GM21423 (cell line): ENCODE measurements around the gene WWOX.
A peak's percentile ranks its signal among the peaks of the same experiment; 100 is the strongest.
"Not testable (repeated sequence)": the region's sequence is repeated elsewhere in the genome, so short reads cannot be mapped to it uniquely, and the experiment has no call there.

Source experiments
- ATAC-seq: cut with Tn5 transposase; IDR thresholded peaks from one replicate; pipeline ENCODE4 v1.9.1; 2021; ENCODE audit warnings: mild to moderate bottlenecking, moderate library complexity; ENCODE audit not compliant: unreplicated experiment

The WWOX gene

DNA sequence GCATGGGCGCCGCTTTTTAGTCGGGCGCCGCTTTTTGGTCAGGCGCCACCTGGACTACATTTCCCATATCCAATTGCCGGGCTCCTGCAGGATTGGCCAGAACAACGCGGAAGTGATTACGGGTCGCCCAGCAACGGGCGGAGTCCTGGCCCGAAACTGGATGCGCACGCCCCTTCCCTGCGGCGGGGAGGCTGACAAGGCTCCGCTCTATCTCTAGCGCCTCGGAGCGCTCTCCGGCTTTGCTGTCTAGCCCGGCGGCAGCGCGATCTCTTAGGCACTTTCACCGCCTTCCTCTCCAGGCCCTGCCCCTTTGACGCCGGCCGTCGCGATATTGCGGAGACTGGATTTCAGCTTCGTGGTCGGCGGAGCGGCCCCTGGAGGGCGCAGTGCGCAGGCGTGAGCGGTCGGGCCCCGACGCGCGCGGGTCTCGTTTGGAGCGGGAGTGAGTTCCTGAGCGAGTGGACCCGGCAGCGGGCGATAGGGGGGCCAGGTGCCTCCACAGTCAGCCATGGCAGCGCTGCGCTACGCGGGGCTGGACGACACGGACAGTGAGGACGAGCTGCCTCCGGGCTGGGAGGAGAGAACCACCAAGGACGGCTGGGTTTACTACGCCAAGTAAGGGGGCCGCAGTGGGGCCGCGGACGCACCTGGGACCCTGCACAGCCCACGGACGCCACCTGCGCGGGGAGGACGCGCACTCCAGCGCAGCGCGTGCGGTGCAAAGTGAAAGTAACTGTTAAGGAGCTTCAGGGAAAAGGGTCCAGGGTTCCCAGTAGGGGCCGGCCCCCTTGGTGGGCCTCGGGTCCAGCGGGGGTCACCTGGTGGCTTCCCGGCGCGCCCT lies at the start of gene WWOX:
Gene WWOX, plus strand, starts transcription at position 384 of the 841 bp plus-strand sequence.
- ATAC-seq: peak; percentile 94

DNA sequence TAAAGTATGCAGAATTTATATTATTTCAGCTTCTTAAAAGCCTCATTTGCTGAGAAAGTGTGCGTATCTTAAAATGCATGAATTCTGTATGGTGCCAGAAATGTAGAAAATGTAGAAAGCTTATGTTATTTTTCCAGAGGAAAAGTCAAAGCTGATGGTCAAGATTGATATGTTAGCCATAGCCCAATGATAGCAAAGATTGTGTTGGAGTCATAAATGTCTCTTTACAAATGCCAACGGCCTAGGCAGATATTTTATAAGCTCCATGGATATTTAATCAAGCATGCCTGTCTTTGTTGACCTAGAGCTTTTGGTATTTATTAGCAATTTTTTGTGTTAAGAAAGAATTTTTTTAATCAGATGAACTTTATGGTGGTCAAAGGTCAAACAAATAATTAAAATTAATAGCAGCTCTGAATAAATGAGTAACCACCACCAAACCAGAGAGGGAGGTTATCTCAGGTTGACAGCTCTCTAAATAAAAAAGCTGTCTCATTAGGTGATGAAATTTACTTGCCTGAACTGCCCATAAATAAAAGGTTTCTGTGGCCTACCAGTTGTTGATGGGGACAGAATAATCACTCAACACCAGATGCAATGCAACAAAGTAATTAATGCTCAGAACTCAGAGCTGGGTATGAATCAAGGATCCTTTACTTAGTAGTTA lies 48.6 kb upstream of the WWOX start:
- ATAC-seq: no peak

DNA sequence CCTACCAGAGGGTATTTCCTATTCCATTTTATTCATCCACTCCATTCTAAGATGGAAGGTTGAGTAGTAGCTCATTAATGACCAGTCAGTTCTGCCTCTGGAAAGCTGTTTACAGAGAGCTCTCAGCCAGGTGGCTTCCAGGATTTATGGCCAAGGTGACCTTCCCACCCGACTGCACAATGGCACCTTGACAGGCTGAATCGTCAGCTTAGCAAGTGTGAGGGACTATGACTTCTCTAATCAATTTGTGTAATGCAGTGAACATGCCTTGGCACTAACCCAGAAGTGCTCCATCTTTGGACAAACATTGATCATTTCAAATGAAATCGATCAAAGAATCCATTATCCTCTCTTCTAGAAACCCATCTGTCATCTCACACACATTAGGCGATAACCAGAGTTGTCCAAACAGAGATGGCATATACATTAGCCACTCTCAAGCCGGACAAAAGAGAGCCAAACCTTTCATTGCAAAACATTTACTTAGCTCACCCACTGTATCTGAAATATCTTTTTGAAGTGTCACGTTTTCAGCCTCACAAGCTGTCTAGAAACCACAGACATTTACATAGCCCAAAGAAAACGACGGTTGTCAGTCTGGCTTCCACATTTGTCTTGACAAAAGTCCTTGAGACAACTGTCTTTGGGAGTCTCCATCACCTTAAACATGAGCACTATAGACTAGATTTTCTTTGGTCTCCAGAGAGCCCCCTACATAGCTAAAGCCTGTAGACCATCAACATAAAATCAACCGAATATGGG lies 41.5 kb upstream of the WWOX start:
- no peak for ATAC-seq

DNA sequence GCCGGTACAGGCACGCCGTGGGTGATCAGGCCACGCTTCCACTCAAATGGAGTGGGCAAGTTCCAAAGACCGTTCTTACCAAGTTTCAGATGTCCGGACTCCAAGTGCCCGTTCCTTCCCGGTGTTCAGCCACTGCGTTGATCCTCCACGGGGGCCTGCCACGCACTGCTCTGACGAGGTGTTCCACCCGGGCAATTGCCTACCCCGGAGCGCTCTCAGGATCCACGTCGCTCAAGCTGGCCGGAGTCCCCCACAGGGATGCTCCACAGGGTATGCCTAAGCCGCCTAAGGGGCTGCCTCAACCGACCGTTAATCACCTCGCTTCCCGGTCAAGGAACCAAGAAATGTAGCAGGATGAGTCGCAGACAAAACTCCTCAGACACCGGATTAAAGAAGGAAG lies 39.6 kb upstream of the WWOX start:
- ATAC-seq: not testable (repeated sequence)

DNA sequence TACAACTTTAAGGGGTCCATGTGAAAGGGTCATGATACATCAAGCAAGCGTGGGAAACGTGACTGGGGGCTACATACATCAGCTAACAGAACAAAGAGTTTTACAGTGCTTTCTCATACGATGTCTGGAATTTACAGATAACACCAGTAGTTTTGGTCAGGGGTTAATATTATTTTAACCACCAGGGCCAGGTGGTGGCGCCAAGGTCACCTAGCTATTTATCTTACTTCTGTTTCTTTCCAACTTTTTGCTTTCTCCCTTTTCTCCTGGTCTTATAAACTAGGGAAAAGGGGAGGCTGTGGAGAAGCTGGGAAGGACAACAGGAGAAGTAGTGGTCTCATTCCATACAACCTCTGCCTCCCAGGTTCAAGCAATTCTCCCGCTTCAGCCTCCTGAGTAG lies 39.2 kb upstream of the WWOX start:
- no peak for ATAC-seq

DNA sequence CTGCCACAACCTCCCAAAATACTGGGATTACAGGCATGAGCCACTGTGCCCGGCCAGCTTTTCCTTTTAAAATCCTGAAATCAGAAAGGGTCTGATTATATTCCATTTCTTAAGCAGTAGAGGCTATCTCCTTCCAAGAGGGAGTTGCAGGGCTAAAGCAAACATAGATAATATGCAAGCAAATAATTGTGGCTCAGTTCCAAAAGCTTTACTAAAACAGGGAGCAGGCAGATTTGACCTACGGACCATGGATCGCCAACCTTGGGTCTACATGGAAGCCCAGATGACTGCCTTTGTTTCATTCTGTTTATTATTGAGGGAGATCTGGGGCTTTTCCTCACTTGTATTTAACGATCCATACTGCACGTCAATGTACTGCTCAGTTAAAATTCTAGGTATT lies 38.6 kb upstream of the WWOX start:
- ATAC-seq: no peak

DNA sequence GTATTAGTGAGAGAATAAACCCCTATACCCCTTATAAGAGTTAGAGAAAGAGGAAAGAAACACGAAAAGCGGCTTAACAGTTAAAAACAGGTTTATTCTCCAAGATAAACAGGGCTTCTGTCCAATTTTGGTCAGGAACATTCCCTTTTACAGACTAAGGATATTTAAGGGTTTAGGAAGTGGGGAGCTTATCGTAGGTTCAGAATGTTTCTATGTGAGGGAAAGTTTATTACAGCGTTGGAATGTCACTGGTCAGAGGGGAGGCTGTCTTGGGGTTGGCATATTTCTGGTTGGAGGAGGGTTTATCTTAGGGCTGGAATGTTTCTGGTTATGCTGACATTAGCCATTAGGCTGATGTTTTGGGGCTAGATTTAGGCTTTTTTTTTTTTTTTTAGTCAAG lies 34.1 kb upstream of the WWOX start:
- no peak for ATAC-seq

DNA sequence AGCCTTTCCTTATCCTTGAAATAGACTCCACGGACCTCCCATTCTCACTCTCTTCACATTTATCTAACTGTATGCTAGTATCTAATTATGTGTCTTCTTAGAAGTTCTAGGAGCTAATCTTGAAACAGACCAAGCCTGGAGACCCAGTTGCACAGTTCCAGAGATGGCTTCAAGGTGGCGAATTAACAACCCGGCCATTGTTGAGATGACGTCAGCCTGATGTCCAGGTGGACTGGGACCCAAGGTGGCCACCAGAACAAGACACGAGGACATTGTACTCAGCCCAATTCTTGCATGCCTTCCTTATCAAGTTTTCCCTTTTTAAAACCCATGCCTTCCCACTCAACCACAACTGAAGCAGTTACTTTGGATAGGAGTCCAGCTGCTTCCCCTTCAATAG lies 29.5 kb upstream of the WWOX start:
- ATAC-seq: no peak

DNA sequence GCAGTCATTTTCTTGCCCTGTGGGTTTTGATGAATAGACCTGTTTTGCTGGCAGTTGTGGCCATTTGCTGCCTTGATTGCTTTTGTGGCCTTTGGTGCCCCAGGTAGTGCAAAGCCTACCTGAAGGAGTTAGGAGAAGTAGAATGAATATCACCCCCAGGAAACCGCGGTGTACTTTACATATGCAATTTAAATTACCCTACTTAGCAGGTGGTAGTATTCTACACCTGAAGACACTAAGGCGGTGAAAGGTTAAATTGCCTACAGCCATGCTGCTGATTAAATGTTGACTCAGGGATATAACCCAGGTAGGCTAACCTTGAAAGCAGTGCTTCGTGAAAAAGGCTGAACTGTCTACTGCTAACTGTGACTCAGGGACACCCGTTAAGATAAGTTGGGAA lies 27.2 kb upstream of the WWOX start:
- no peak for ATAC-seq

DNA sequence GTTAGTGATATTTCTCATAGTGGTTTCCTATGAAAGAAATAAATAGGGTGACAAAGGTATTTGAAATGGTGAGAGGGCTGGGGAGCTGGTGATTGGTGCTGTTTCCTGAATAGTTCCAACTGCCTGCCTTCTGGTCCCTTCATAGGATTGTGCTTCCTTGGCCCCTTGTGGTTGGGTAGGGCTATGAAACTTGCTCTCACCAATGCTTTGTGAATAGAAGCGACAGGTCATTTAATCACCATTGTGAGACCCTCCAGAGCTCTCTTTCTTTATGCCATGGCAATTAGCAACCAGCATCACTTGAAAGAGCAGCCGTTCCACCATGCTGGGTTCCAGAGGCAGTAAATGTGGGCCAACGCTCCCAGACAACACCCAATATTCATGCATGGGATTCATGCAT lies 23.7 kb upstream of the WWOX start:
- ATAC-seq: no peak

DNA sequence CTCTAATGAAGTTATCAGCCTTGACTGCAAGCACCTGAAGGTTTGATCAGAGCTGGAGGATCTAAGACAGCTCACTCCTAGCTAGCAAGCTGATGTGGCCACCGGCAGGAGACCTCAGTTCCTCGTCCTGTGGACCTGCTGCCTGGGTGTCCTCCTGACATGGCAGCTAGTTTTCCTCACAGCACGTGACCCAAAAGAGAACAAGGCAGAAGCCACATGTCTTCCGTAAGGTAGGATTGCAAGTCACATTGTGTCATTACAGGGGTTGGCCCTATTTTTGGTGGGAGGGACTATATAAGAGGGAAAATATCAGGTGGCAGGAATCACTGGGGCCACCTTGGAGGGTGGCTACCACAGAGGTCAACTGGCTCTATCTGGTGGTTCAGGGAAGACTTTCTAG lies 18.1 kb upstream of the WWOX start:
- no peak for ATAC-seq

DNA sequence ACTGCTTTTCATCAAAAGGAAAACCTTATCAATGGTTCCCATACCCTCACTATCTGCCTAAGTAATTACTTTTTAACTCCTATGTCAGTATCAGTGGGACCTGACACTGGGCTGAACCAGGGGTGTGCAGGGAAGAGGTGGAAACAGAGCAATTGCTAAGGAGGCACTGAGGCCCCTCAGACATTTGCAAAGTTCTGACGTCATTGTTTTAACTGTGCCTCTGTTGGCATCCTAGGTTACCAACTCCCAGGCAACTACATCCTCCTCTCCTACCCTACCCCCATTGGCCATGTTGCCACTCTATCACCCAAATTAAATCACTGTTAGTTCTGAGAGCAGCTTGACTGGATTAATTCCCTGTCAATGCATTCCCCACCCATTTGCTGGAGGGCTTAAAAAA lies 8.0 kb upstream of the WWOX start:
- ATAC-seq: no peak

DNA sequence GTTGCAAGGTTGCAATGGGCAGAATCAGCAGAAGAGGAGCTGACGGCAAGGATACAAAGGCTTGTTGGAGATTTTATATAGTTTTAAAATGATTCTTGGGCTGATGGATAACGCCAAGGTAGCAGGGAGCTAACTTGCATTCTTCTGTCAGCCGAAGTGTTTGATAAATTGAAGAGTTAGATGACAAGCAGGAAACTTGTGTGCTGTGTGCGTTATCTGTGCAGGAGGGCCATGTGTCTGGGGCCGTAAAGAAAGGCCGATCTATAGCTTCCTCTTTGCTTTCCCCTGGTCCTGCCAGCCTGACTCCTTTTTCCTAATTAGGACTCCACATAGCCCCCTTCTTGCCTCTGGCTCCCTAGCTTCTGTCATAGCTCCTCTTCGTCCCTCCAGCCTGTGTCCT lies 6.7 kb upstream of the WWOX start:
- ATAC-seq: no peak

DNA sequence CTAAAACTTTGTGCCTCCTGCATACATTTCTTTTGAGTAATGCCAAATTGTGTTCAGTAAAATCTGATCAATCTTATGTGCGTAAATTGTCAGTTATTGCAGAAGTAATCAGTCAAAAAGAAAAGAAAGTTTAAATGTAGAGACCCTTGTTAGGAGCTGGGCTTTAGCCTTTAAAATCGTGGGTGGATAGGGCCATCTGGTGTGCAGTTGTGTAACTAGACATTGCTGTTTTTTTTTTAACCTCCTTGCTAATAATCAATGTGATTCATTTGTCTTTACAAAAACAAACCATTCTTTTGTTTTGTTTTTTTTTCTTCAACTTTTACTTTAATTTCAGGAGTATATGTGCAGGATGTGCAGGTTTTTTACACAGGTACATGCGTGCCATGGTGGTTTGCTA lies 5.3 kb upstream of the WWOX start:
- no peak for ATAC-seq

DNA sequence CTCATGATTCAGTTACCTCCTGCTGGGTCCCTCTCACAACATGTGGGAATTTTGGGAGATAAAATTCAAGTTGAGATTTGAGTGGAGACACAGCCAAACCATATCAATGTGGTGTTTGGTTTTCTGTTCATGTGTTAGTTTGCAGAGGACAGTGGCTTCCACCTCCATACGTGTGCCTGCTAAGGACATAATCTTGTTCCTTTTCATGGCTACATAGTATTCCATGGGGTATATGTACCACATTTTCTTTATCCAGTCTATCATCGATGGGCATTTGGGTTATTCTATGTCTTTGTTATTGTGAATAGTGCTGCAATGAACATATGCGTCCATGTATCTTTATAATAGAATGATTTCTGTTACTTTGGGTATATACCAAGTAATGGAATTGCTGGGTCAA lies 4.5 kb upstream of the WWOX start:
- ATAC-seq: no peak

DNA sequence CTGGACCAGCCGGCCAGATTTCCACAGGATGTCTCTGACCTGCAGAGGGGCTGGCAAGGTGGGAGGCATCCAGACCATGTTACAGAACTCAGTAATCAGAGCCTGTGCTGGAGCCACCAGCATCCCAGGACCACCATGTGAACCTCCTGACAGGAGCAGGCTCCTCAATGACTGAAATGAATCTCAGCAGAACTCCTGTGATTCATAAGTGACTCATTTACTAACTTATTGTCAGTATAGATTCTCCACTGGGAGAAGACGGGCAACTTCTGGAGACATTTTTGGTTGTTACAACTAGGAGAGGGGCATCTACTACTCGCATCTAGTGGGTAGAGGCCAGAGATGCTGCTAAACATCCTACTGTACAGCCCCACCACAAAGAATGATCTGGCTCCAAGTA lies 3.1 kb upstream of the WWOX start:
- no peak for ATAC-seq

DNA sequence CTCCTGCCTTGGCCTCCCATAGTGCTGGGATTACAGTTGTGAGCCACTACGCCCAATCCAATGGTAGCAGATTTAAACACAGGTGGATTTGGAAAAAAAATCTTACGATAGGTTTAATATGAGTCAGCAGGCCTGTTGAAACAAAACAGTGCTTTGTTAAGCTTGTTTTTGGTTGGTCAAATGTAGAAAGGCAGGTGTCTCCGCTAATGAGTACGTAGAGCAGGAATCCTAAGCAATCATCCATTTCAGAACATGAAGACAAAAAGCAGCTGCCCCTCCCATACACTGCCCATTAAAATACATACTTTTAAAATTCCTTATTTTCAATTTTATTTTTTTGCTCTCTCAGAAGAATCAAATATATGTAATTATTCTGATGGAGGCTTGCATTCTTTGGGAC lies 1.9 kb upstream of the WWOX start:
- no peak for ATAC-seq

DNA sequence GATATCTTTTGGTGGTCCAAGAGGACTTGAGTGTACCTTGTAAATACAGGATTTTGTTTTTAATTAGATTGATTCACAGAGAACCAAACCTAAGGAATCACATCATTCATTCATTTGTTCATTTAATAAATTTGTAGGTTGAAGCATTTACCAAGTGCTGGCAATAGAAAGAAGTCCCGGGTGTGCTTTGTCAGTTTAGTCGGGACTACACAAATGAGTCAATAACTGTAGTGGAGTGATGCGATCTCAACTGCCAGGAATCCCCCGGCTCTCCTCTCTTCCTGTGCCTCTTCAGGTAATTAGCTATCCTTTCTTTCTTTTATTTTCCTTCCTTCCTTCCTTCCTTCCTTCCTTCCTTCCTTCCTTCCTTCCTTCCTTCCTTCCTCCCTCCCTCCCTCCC lies 1.4 kb upstream of the WWOX start:
- no peak for ATAC-seq

DNA sequence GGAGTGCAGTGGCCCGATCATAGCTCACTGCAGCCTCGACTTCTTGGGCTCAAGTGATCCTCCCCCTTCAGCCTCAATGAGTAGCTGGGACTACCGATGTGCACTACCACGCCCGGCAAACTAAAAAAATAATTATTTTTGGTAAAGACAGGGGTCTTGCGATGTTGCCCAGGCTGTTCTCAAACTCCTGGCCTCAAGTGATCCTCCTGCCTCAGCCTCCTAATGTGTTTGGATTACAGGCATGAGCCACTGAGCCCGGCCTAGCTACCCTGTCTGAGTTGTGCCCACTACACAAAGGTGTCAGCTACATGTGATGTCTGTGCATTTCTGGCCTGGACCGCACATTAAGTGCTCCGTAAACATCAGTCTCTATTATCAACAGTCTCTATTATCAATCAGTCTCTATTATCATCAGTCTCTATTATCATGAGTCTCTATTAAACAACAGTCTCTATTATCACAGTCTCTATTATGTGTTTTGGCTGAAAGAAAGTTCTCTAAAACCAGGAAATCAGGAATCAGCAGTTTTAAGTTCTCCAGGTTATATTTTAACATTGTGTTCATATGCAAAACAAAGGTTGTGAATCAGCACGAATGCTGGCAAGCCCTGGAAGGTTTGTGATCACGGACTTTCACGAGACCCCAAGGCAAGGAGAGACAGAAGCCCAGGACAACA lies 721 bp upstream of the WWOX start:
- no peak for ATAC-seq

DNA sequence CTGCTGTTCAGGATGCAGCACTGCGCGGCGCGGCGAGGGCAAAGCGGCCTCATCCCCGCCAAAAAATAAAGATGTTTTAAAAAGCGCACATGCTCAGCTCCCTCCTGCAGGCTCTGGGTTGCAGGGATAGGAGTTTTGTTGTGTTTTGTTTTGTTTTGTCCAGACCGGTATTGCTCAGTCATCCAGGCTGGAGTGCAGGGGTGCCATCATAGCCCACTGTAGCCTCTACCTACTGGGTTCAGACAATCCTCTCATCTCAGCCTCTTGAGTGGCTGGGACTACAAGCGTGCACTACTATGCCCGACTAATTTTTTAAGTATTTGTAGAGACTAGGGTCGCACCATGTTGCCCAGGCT lies 636 bp downstream of the WWOX start:
- peak; percentile 25 for ATAC-seq

DNA sequence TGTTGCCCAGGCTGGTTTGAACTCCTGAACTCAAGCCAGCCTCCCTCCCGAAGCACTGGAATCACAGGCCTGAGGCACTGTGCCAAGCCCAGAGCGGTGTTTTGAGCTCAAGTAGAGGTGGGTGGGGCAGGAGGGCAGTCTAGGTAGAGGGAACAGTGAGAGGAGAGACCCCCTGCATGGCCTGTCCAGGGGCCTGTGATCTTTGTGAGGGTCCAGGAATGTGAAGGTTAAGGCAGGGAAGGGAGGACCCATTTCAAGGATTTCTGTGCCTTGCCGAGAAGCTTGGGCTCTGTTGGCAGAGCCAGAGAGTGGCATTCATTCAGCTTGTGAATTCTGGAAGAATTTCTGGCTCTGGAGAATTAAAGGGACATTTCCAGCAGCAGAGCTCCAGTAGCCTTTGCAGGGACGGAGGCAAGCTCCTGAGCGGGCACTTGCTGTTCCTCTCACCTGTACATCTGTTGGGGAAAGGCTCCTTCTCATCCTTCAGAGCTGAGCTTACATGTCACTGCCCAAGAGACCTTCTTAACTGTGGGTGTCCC lies 2.7 kb downstream of the WWOX start:
- no peak for ATAC-seq
